ENCODE data around the gene FGF18. TPM values are rescaled to one million over a fixed set of nuclear protein-coding genes. Genes with fewer than 3 reads are reported as not detected.

FGF18 gene
- total RNA-seq, 1 experiment from 2014 or later, result 1.7 TPM

DNA sequence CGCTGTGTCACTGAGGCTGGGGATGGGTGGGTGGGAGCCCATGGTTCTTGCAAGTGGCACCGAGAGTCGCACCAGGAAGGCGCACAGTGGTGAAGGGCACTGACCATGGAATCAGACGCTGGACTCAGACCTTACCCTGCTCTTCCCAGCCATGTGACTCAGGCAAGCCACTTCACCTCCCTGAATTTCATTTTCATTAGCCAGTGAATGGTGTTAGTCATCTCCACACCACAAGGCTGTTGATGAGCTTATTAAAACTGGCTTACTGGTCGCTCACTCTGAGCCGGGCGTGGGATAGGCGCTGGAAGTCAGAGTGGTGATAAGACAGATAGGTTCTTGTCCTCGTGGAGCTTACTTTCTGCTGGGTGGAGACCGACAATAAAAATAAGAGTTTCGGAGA, 25.1 kb downstream of the FGF18 start:
- ATAC-seq (no peak), DNase-seq (ENCODE audit: low read depth, low spot score) (no peak)
- ChIA-PET POLR2A (no interaction called here), CTCF (no interaction called here)
- H3K9me3 ChIP-seq (ENCODE audit: control insufficient read depth, insufficient read depth, low read depth, low read length), result no peaks in the 10 kb centered on the region
- H3K4me3 ChIP-seq (ENCODE audit: low read depth in 2 of 2, low read length in 2 of 2), result no peak overlapping the region
- no peaks in the 10 kb centered on the region for H3K4me1 ChIP-seq (ENCODE audit: control insufficient read depth, insufficient read depth, low read length)
- no peaks in the 10 kb centered on the region for H3K36me3 ChIP-seq (ENCODE audit: control insufficient read depth, insufficient read depth, low read length)
- TF ChIP-seq POLR2AphosphoS5 (IDR thresholded peaks at IDR 0.05; ENCODE audit: low read depth, low read length), result no peak
- TF ChIP-seq, protein P1, sequence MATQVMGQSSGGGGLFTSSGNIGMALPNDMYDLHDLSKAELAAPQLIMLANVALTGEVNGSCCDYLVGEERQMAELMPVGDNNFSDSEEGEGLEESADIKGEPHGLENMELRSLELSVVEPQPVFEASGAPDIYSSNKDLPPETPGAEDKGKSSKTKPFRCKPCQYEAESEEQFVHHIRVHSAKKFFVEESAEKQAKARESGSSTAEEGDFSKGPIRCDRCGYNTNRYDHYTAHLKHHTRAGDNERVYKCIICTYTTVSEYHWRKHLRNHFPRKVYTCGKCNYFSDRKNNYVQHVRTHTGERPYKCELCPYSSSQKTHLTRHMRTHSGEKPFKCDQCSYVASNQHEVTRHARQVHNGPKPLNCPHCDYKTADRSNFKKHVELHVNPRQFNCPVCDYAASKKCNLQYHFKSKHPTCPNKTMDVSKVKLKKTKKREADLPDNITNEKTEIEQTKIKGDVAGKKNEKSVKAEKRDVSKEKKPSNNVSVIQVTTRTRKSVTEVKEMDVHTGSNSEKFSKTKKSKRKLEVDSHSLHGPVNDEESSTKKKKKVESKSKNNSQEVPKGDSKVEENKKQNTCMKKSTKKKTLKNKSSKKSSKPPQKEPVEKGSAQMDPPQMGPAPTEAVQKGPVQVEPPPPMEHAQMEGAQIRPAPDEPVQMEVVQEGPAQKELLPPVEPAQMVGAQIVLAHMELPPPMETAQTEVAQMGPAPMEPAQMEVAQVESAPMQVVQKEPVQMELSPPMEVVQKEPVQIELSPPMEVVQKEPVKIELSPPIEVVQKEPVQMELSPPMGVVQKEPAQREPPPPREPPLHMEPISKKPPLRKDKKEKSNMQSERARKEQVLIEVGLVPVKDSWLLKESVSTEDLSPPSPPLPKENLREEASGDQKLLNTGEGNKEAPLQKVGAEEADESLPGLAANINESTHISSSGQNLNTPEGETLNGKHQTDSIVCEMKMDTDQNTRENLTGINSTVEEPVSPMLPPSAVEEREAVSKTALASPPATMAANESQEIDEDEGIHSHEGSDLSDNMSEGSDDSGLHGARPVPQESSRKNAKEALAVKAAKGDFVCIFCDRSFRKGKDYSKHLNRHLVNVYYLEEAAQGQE (IDR thresholded peaks at IDR 0.05; ENCODE audit: insufficient read depth in 1 of 2, low read depth in 2 of 2, low read length in 1 of 2), result no peak
- TF ChIP-seq, protein P2, sequence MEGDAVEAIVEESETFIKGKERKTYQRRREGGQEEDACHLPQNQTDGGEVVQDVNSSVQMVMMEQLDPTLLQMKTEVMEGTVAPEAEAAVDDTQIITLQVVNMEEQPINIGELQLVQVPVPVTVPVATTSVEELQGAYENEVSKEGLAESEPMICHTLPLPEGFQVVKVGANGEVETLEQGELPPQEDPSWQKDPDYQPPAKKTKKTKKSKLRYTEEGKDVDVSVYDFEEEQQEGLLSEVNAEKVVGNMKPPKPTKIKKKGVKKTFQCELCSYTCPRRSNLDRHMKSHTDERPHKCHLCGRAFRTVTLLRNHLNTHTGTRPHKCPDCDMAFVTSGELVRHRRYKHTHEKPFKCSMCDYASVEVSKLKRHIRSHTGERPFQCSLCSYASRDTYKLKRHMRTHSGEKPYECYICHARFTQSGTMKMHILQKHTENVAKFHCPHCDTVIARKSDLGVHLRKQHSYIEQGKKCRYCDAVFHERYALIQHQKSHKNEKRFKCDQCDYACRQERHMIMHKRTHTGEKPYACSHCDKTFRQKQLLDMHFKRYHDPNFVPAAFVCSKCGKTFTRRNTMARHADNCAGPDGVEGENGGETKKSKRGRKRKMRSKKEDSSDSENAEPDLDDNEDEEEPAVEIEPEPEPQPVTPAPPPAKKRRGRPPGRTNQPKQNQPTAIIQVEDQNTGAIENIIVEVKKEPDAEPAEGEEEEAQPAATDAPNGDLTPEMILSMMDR (IDR thresholded peaks at IDR 0.05), result no peak
- TF ChIP-seq TCF7L2 (IDR thresholded peaks at IDR 0.05; ENCODE audit: low read depth, low read length), result no peak
- no peak for TF ChIP-seq SIN3A (IDR thresholded peaks at IDR 0.05; ENCODE audit: borderline replicate concordance, insufficient read depth, low read depth, low read length)
- in situ Hi-C loops (cut with HindIII; ENCODE audit: low pct_unique_long_range_greater_than_20kb, low sequenced_read_pairs), result no loop called here
- no TSS peak for BruUV-seq (replicated peaks)
- H3K27me3 ChIP-seq (ENCODE audit: control insufficient read depth, insufficient read depth, low read length), result no peaks in the 10 kb centered on the region
- intact Hi-C loops (cut with micrococcal nuclease; ENCODE audit: unreplicated experiment), result no loop called here
- no peak overlapping the region for H3K27ac ChIP-seq (ENCODE audit: low read length)

DNA sequence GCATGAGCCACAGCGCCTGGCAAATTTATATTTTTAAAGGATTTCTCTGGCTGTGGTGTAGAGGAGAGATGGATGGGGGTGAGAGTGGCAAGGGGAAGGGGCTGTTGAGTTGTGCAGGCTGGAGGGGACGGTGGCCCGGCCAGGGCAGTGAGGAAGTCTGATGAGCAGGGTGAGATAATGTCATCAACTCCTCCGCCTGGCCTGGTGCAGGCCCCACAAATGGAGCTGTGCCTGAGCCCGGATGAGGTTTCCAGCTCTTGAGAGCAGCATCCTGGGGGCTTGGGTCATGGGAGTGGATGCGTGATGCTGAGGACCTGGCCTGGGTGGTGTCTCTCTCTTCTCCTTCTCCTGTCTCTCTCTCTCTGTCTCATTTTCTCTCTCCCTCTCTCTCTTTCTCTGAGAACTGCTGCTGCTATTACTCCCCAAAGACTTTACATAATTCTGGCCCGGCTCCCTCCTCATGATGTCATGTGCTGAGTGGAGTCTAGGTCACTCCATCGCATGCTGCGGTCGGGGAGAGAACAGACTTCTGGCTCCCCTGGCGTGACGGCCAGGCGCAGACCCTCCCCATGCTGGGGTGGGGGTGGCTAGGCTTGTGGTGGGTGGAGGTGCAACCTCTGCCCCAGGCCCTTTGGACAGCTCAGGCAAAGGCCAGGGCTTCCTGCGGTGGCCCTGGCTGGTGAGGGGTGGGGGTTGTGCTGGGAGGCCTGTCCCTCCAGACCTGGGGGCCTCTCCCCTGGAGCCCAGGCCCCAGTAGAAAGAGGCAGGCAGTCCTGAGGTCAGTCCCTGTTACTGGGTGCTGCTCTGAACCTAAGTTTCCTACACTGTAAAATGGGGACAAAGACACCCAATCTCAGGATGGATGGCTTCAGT, 26.4 kb downstream of the FGF18 start:
- no peak overlapping the region for H3K4me3 ChIP-seq (ENCODE audit: low read depth in 2 of 2, low read length in 2 of 2)
- no peaks in the 10 kb centered on the region for H3K4me1 ChIP-seq (ENCODE audit: control insufficient read depth, insufficient read depth, low read length)
- ATAC-seq (no peak), DNase-seq (ENCODE audit: low read depth, low spot score) (no peak)
- in situ Hi-C loops (cut with HindIII; ENCODE audit: low pct_unique_long_range_greater_than_20kb, low sequenced_read_pairs) (no loop called here), intact Hi-C loops (cut with micrococcal nuclease; ENCODE audit: unreplicated experiment) (no loop called here)
- no peaks in the 10 kb centered on the region for H3K27me3 ChIP-seq (ENCODE audit: control insufficient read depth, insufficient read depth, low read length)
- H3K27ac ChIP-seq (ENCODE audit: low read length), result no peak overlapping the region
- ChIA-PET POLR2A (no interaction called here), CTCF (no interaction called here)
- H3K36me3 ChIP-seq (ENCODE audit: control insufficient read depth, insufficient read depth, low read length), result no peaks in the 10 kb centered on the region
- BruUV-seq (replicated peaks), result no TSS peak
- TF ChIP-seq, protein P2 (IDR thresholded peaks at IDR 0.05), result no peak
- TF ChIP-seq POLR2AphosphoS5 (IDR thresholded peaks at IDR 0.05; ENCODE audit: low read depth, low read length), result no peak
- TF ChIP-seq TCF7L2 (IDR thresholded peaks at IDR 0.05; ENCODE audit: low read depth, low read length), result no peak
- TF ChIP-seq SIN3A (IDR thresholded peaks at IDR 0.05; ENCODE audit: borderline replicate concordance, insufficient read depth, low read depth, low read length), result no peak
- TF ChIP-seq, protein P1 (IDR thresholded peaks at IDR 0.05; ENCODE audit: insufficient read depth in 1 of 2, low read depth in 2 of 2, low read length in 1 of 2), result no peak
- H3K9me3 ChIP-seq (ENCODE audit: control insufficient read depth, insufficient read depth, low read depth, low read length), result no peaks in the 10 kb centered on the region

Measured in Panc1 (cell line).